ENCODE measurements around the gene TM9SF1. TPM values are rescaled to one million over a fixed set of nuclear protein-coding genes. Genes with fewer than 3 reads are reported as not detected.
A peak's percentile ranks its signal among the peaks of the same experiment; 100 is the strongest.

TM9SF1 gene
- total and polyA plus RNA-seq, 2 of the 13 experiments (the other 11 are each of a cell fraction or from before 2014, with no cell fraction given): 83.2 to 110 TPM

DNA sequence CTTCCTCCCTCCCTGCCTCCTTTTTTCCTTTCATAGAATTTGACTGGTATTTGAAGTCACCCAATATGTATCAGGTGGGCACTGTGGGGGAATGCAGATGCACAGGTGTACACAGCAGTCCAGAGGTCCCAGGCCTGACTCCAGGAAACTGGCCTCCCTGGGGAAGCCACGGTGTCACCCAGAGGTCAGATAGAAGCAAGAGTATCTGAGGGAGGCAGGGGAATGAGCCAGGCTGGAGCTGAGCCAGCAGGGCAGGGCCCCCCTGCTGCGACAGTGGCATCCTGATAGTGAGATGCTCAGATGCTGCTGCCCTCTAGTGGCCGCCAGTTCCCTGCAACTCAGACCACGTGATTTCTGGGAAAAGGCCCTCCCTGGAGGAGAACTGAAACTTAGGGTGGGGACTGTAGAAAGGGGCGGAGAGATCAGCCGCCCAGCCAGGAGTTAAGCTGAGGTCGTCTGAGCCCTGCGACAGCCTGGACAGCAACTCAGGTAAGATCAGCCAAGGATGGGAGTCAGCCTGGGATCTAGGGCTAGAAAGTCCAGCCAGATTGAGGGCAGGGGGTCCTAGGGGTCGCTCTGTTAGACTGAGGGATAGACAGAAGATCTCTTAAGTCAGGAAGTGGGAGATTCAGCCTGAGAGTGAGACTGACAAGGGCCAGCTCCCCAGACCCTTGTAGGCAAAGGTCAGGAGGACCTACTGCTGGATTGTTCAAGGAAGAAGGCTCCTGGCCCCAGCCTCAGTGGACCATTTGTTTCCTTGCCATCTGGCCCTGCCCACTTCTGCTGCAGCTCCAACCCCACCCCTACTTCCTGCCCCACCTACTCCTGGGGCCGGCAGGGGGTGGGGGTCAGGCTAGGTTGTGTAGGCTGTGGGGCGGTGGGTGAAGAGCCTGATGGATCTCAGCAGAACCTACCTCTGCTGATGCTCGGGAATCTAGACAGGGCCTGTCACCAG lies 34.1 kb downstream of the TM9SF1 start, which contains the start of gene IRF9 (continued):
- TF ChIP-seq, protein P1, sequence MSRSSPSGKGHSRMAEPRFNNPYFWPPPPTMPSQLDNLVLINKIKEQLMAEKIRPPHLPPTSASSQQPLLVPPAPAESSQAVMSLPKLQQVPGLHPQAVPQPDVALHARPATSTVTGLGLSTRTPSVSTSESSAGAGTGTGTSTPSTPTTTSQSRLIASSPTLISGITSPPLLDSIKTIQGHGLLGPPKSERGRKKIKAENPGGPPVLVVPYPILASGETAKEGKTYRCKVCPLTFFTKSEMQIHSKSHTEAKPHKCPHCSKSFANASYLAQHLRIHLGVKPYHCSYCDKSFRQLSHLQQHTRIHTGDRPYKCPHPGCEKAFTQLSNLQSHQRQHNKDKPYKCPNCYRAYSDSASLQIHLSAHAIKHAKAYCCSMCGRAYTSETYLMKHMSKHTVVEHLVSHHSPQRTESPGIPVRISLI (CRISPR knock-in tag; IDR thresholded peaks at IDR 0.05; ENCODE audit: borderline replicate concordance): peak; percentile 23; the same call in 1 of the 2 replicates
- TF ChIP-seq, protein P2, sequence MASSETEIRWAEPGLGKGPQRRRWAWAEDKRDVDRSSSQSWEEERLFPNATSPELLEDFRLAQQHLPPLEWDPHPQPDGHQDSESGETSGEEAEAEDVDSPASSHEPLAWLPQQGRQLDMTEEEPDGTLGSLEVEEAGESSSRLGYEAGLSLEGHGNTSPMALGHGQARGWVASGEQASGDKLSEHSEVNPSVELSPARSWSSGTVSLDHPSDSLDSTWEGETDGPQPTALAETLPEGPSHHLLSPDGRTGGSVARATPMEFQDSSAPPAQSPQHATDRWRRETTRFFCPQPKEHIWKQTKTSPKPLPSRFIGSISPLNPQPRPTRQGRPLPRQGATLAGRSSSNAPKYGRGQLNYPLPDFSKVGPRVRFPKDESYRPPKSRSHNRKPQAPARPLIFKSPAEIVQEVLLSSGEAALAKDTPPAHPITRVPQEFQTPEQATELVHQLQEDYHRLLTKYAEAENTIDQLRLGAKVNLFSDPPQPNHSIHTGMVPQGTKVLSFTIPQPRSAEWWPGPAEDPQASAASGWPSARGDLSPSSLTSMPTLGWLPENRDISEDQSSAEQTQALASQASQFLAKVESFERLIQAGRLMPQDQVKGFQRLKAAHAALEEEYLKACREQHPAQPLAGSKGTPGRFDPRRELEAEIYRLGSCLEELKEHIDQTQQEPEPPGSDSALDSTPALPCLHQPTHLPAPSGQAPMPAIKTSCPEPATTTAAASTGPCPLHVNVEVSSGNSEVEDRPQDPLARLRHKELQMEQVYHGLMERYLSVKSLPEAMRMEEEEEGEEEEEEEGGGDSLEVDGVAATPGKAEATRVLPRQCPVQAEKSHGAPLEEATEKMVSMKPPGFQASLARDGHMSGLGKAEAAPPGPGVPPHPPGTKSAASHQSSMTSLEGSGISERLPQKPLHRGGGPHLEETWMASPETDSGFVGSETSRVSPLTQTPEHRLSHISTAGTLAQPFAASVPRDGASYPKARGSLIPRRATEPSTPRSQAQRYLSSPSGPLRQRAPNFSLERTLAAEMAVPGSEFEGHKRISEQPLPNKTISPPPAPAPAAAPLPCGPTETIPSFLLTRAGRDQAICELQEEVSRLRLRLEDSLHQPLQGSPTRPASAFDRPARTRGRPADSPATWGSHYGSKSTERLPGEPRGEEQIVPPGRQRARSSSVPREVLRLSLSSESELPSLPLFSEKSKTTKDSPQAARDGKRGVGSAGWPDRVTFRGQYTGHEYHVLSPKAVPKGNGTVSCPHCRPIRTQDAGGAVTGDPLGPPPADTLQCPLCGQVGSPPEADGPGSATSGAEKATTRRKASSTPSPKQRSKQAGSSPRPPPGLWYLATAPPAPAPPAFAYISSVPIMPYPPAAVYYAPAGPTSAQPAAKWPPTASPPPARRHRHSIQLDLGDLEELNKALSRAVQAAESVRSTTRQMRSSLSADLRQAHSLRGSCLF (CRISPR knock-in tag; IDR thresholded peaks at IDR 0.05; ENCODE audit: borderline replicate concordance): no peak
- TF ChIP-seq SNAPC4 (CRISPR knock-in tag; IDR thresholded peaks at IDR 0.05): peak; percentile 33
- peak; percentile 82 for TF ChIP-seq ARID2 (CRISPR knock-in tag; IDR thresholded peaks at IDR 0.05; ENCODE audit: borderline replicate concordance)
- peak; percentile 100 for TF ChIP-seq PHF5A (CRISPR knock-in tag; IDR thresholded peaks at IDR 0.05; ENCODE audit: low read depth, unreplicated experiment)
- peak; percentile 76 for TF ChIP-seq RNF2 (conservative IDR thresholded peaks at IDR 0.05; ENCODE audit: low read depth)
- TF ChIP-seq STAT5B (CRISPR knock-in tag; IDR thresholded peaks at IDR 0.05): peak; percentile 94
